SU-DHL-6 (cell line): Measurements from ENCODE around the gene HPSE.

Source experiments
- H2AFZ ChIP-seq: fragments of 200-600 bp; sonication (generic); 2 replicates; pipeline ENCODE4 v1.6.1; 2014; ENCODE audit warnings: low read depth, mild to moderate bottlenecking, moderate library complexity, mixed read lengths, antibody characterized with exemption, low read length; ENCODE audit not compliant: severe bottlenecking
- H3F3A ChIP-seq: fragments of 200-600 bp; shearing (Covaris generic); 2 replicates; pipeline ENCODE4 v1.6.0; 2016; ENCODE audit warnings: antibody characterized with exemption, mild to moderate bottlenecking; ENCODE audit not compliant: insufficient read depth
- H3K27ac ChIP-seq: fragments of 200-600 bp; sonication (generic); 2 replicates; pipeline ENCODE4 v1.5.1; 2016; ENCODE audit warnings: low read depth, mild to moderate bottlenecking, low read length, moderate library complexity, mixed read lengths
- H3K27me3 ChIP-seq: fragments of 200-600 bp; sonication (generic), shearing (Covaris generic); 2 replicates; pipeline ENCODE4 v1.6.0; 2014; ENCODE audit warnings: mild to moderate bottlenecking, low read length
- H3K36me3 ChIP-seq: fragments of 200-600 bp; sonication (generic); 2 replicates; pipeline ENCODE4 v1.6.1; 2014; ENCODE audit warnings: mild to moderate bottlenecking, low read length, mixed read lengths
- H3K4me2 ChIP-seq: fragments of 300-600, 200-600 bp; shearing (Covaris generic), sonication (generic); 2 replicates; pipeline ENCODE4 v1.6.0; 2014; ENCODE audit warnings: low read length, low read depth, mild to moderate bottlenecking; ENCODE audit not compliant: poor library complexity, severe bottlenecking
- H3K4me3 ChIP-seq: fragments of 200-600 bp; sonication (generic); 2 replicates; pipeline ENCODE4 v1.5.1; 2014; ENCODE audit warnings: antibody characterized with exemption, low read length, mild to moderate bottlenecking, mixed read lengths; ENCODE audit not compliant: insufficient read depth, poor library complexity, severe bottlenecking
- H3K79me2 ChIP-seq: fragments of 200-600 bp; sonication (generic); 2 replicates; pipeline ENCODE4 v1.6.1; 2014; ENCODE audit warnings: mild to moderate bottlenecking, low read length, moderate library complexity; ENCODE audit not compliant: insufficient read depth
- H3K9ac ChIP-seq: fragments of 200-600 bp; sonication (generic); 2 replicates; pipeline ENCODE4 v1.7.0; 2014; ENCODE audit warnings: mild to moderate bottlenecking, low read length
- H3K9me2 ChIP-seq: fragments of 200-600 bp; sonication (generic); replicated peaks from 2 replicates; pipeline ENCODE4 v1.6.1; 2014; ENCODE audit warnings: low read length; ENCODE audit not compliant: insufficient read depth
- H3K9me3 ChIP-seq: fragments of 200-600 bp; sonication (generic); 2 replicates; pipeline ENCODE4 v1.6.1; 2014; ENCODE audit warnings: low read length, mixed read lengths; ENCODE audit not compliant: insufficient read depth
- H4K20me1 ChIP-seq: fragments of 200-600 bp; sonication (generic); 2 replicates; pipeline ENCODE4 v1.6.1; 2014; ENCODE audit warnings: low read depth, mild to moderate bottlenecking, antibody characterized with exemption, low read length, moderate library complexity, mixed read lengths
- EZH2phosphoT487 ChIP-seq: fragments of 200-600 bp; sonication (generic), shearing (Covaris generic); conservative IDR thresholded peaks from 2 replicates; pipeline ENCODE4 v1.6.1; 2018; ENCODE audit warnings: mild to moderate bottlenecking, antibody characterized with exemption, low read length, moderate library complexity, mixed read lengths
- TF ChIP-seq, protein P1 (sequence below): fragments of 200-600 bp; sonication (generic); IDR thresholded peaks from one replicate; pipeline ENCODE4 v1.5.1; 2017; ENCODE audit warnings: antibody characterized with exemption, mild to moderate bottlenecking, low read length, moderate library complexity; ENCODE audit not compliant: insufficient read depth, poor library complexity, severe bottlenecking

HPSE gene

DNA sequence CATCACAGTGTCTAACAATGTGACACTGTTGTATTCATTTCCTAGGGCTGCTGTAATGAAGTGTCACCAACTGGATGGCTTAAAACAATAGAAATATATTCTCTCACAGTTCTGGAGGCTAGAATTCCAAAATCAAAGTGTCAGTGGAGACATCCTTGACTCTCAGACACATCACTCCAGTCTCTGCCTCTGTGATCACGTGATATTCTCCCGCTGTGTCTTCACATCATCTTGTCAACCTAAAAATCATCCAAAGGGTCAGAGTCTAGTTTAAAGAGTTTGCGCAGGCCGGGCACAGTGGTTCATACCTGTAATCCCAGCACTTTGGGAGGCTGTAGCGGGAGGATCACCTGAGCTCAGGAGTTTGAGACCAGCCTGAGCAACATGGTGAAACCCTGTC, 36.6 kb upstream of the HPSE start:
- Histone ChIP-seq H3K36me3 (no peaks in the 10 kb centered on the region), H3K4me3 (no peak overlapping the region), H2AFZ (no peak overlapping the region), H3K9me2 (no peaks in the 10 kb centered on the region), H3K4me2 (no peak overlapping the region), H3K9me3 (no peaks in the 10 kb centered on the region), H3K79me2 (no peaks in the 10 kb centered on the region), H3K9ac (no peak overlapping the region), H4K20me1 (no peaks in the 10 kb centered on the region), H3F3A (no peaks in the 10 kb centered on the region), H3K27me3 (no peaks in the 10 kb centered on the region), H3K27ac (no peak overlapping the region)
- no peak for TF ChIP-seq EZH2phosphoT487
- TF ChIP-seq, protein P1, sequence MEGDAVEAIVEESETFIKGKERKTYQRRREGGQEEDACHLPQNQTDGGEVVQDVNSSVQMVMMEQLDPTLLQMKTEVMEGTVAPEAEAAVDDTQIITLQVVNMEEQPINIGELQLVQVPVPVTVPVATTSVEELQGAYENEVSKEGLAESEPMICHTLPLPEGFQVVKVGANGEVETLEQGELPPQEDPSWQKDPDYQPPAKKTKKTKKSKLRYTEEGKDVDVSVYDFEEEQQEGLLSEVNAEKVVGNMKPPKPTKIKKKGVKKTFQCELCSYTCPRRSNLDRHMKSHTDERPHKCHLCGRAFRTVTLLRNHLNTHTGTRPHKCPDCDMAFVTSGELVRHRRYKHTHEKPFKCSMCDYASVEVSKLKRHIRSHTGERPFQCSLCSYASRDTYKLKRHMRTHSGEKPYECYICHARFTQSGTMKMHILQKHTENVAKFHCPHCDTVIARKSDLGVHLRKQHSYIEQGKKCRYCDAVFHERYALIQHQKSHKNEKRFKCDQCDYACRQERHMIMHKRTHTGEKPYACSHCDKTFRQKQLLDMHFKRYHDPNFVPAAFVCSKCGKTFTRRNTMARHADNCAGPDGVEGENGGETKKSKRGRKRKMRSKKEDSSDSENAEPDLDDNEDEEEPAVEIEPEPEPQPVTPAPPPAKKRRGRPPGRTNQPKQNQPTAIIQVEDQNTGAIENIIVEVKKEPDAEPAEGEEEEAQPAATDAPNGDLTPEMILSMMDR: no peak

DNA sequence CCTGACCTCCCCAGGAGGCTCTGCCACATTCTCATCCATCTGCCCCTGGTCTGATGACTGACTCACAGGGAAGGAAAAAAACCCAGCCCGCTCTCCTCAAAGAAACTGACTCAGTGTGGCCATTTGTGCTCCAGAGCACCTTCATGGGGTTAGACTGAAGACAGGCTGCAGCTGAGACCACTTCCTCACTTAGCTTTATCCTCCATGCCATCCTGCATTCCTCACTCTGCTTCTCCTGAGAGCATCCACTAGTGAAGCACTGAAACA, 35.9 kb upstream of the HPSE start:
- no peak overlapping the region for H3K4me2 ChIP-seq
- H3K9me2 ChIP-seq: no peaks in the 10 kb centered on the region
- H2AFZ ChIP-seq: no peak overlapping the region
- H3K27ac ChIP-seq: no peak overlapping the region
- H3K36me3 ChIP-seq: no peaks in the 10 kb centered on the region
- no peaks in the 10 kb centered on the region for H4K20me1 ChIP-seq
- no peaks in the 10 kb centered on the region for H3K9me3 ChIP-seq
- H3K27me3 ChIP-seq: no peaks in the 10 kb centered on the region
- H3K4me3 ChIP-seq: no peak overlapping the region
- TF ChIP-seq, protein P1: no peak
- TF ChIP-seq EZH2phosphoT487: no peak
- H3F3A ChIP-seq: no peaks in the 10 kb centered on the region
- no peak overlapping the region for H3K9ac ChIP-seq
- H3K79me2 ChIP-seq: no peaks in the 10 kb centered on the region

DNA sequence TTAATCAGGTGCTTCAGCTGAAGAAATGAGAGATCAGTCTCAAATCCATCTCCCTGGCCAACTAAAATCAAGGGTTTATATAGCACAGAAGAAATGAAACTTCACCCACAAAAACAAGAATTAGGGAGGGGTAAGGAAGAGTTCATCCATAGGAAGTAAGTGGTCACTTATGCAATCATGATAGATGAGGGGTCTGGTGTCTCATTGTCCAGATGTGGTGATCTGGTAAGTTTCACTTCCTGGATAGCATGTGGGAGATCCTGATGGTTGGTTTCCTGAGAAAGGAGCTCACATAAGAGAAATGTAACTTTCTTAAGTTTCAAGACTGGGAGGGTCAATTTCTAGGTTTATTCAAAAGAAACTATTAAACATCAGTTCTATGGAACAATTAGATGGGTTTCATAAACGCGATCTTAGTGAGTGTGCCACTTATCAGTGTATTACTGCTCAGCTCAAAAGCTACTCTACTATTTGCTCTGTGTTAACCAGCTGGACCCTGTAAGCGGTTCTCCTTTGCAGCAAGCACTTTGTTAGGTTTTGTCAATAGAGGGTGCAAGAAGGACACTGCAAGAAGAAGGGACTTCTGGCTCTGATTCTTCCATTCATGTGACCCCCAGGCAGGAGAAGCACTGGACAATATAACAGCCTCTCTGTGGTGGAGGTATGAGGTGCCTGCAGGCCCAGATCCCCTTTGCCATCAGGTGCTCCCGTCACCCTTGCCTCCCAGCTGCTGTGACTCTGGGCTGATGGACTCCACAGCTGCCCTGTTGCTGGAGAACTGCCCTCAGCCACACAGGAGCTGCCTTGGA, 35.4 kb upstream of the HPSE start:
- no peak overlapping the region for H2AFZ ChIP-seq
- no peaks in the 10 kb centered on the region for H4K20me1 ChIP-seq
- no peak overlapping the region for H3K4me3 ChIP-seq
- no peaks in the 10 kb centered on the region for H3K79me2 ChIP-seq
- no peak overlapping the region for H3K9ac ChIP-seq
- no peak overlapping the region for H3K27ac ChIP-seq
- no peaks in the 10 kb centered on the region for H3K9me3 ChIP-seq
- TF ChIP-seq EZH2phosphoT487: no peak
- TF ChIP-seq, protein P1: no peak
- H3K4me2 ChIP-seq: no peak overlapping the region
- no peaks in the 10 kb centered on the region for H3K9me2 ChIP-seq
- H3K36me3 ChIP-seq: no peaks in the 10 kb centered on the region
- no peaks in the 10 kb centered on the region for H3K27me3 ChIP-seq
- no peaks in the 10 kb centered on the region for H3F3A ChIP-seq
